K562 (cell line): ENCODE results near the gene NAGS. TPM values are rescaled to one million over a fixed set of nuclear protein-coding genes. Genes with fewer than 3 reads are reported as not detected.

Experiments used
- ATAC-seq: fragments of 200-7000 bp; cut with Tn5 transposase; 3 replicates; pipeline ENCODE4 v1.9.1; 2020; ENCODE audit warnings: moderate library complexity
- BruUV-seq: library from RNA; stranded (reverse); fragments of 400-500 nt; replicated peaks from 2 replicates; lab custom pipeline; 2021; lab: Mats Ljungman, UMichigan
- CTCF ChIA-PET: fragments of 300-600 bp; formaldehyde crosslinking; extraction: SDS; loops from one replicate; lab custom pipeline; 2021; ENCODE audit warnings: low intra/inter-chr PET ratio; lab: Yijun Ruan, JAX
- POLR2A ChIA-PET: fragments of 300-600, 350-650 bp; sonication (Branson Sonifier 250); formaldehyde crosslinking; extraction: SDS; loops from one replicate; lab custom pipeline; 2021; ENCODE audit warnings: antibody characterized with exemption, inconsistent platforms; lab: Yijun Ruan, JAX
- DNase-seq, 4 experiments: peaks; one replicate each; pipeline versions ENCODE4 v3.0.0 to v3.0.0-alpha.2; 2011 to 2018; ENCODE audit warnings: low spot score in 3 of 4, mixed read lengths in 3 of 4; ENCODE audit errors: extremely low read depth in 1 of 4
- FAIRE-seq: peaks from 2 replicates; lab custom pipeline; 2011; peaks lifted over from hg19 to GRCh38; lab: Jason Lieb, UNC
- H2AFZ ChIP-seq: 2 replicates; pipeline ENCODE4 v1.6.0; 2011; ENCODE audit warnings: low read depth, low read length, control low read depth, inconsistent platforms
- H3K27ac ChIP-seq: fragments of 200-600 bp; 3 replicates; pipeline ENCODE4 v1.8.0; 2011; ENCODE audit warnings: low read depth, mild to moderate bottlenecking, control low read depth, inconsistent platforms, low read length, moderate library complexity, mixed read lengths; ENCODE audit errors: extremely low read depth
- H3K27me3 ChIP-seq, 2 experiments: fragments of 300-600 bp in 1 of 2; 2 replicates in 1 of 2; 3 replicates in 1 of 2; pipeline versions ENCODE4 v1.6.0 to v1.8.0; 2011; ENCODE audit warnings: inconsistent platforms in 2 of 2, low read length in 2 of 2, mild to moderate bottlenecking in 1 of 2, mixed read lengths in 1 of 2, moderate library complexity in 1 of 2; ENCODE audit not compliant: control insufficient read depth in 2 of 2, insufficient read depth in 2 of 2
- H3K36me3 ChIP-seq: fragments of 300-600 bp; 3 replicates; pipeline ENCODE4 v1.8.0; 2011; ENCODE audit warnings: mild to moderate bottlenecking, low read length, inconsistent platforms; ENCODE audit not compliant: control insufficient read depth, insufficient read depth
- H3K4me1 ChIP-seq, 2 experiments: fragments of 200-600 bp in 1 of 2; replicated peaks in 1 of 2; 2 replicates in 1 of 2; 3 replicates in 1 of 2; pipeline versions ENCODE4 v1.5.1 to v1.8.0; 2011; ENCODE audit warnings: inconsistent platforms in 2 of 2, low read length in 2 of 2, mild to moderate bottlenecking in 1 of 2, mixed read lengths in 1 of 2, moderate library complexity in 1 of 2; ENCODE audit not compliant: control insufficient read depth in 2 of 2, insufficient read depth in 2 of 2
- H3K4me2 ChIP-seq: 2 replicates; pipeline ENCODE4 v1.6.1; 2011; ENCODE audit warnings: low read length, control low read depth, inconsistent platforms, mixed read lengths; ENCODE audit not compliant: insufficient read depth
- H3K4me3 ChIP-seq: fragments of 200-600 bp; sonication (generic), shearing (Covaris generic); 2 replicates; pipeline ENCODE4 v1.5.1; 2016; ENCODE audit warnings: control low read depth, inconsistent platforms
- H3K79me2 ChIP-seq: fragments of 200-600 bp; 3 replicates; pipeline ENCODE4 v1.8.0; 2011; ENCODE audit warnings: low read length, inconsistent platforms; ENCODE audit not compliant: control insufficient read depth, insufficient read depth
- H3K9ac ChIP-seq, 2 experiments: 2 replicates each; pipeline versions ENCODE4 v1.6.0 to v1.6.1; 2011; ENCODE audit warnings: low read depth in 2 of 2, low read length in 2 of 2, control low read depth in 1 of 2, inconsistent platforms in 1 of 2, mild to moderate bottlenecking in 1 of 2, mixed read lengths in 1 of 2; ENCODE audit not compliant: insufficient read depth in 1 of 2
- H3K9me1 ChIP-seq: one replicate; pipeline ENCODE4 v1.6.0; 2011; ENCODE audit warnings: inconsistent platforms, mild to moderate bottlenecking, low read length, moderate library complexity; ENCODE audit not compliant: control insufficient read depth, insufficient read depth
- H3K9me3 ChIP-seq: replicated peaks from 2 replicates; pipeline ENCODE4 v1.5.1; 2011; ENCODE audit warnings: low read depth, low read length, inconsistent platforms; ENCODE audit not compliant: control insufficient read depth, insufficient read depth
- H4K20me1 ChIP-seq: replicated peaks from 2 replicates; pipeline ENCODE4 v1.6.1; 2011; ENCODE audit warnings: low read length, inconsistent platforms, mixed read lengths; ENCODE audit not compliant: control insufficient read depth, insufficient read depth
- ARID1B ChIP-seq: fragments of 450-650 bp; IDR thresholded peaks from 2 replicates; pipeline ENCODE4 v1.6.1; 2016; ENCODE audit warnings: antibody characterized with exemption, mild to moderate bottlenecking, inconsistent platforms
- ATF3 ChIP-seq, 2 experiments: fragments of 450-650 bp in 1 of 2; sonication (generic) in 1 of 2; formaldehyde crosslinking in 1 of 2; IDR thresholded peaks in 1 of 2; conservative IDR thresholded peaks in 1 of 2; 2 replicates each; pipeline versions ENCODE4 v1.6.1 to v1.8.1; 2016 to 2023; ENCODE audit warnings: mild to moderate bottlenecking in 2 of 2, moderate library complexity in 2 of 2, inconsistent platforms in 1 of 2, missing genetic modification reagents in 1 of 2
- CREB5 ChIP-seq: fragments of 250-450 bp; sonication (Bioruptor Pico); IDR thresholded peaks from 2 replicates; pipeline ENCODE4 v1.5.0; 2020; ENCODE audit warnings: mild to moderate bottlenecking
- CREBBP ChIP-seq: IDR thresholded peaks from one replicate; pipeline ENCODE4 v1.6.1; 2012; ENCODE audit warnings: low read depth, mild to moderate bottlenecking, control low read depth, inconsistent platforms, low read length
- CREM ChIP-seq: IDR thresholded peaks from 2 replicates; pipeline ENCODE4 v1.6.1; 2014; ENCODE audit warnings: antibody characterized with exemption, low read depth
- EP300 ChIP-seq: IDR thresholded peaks from 2 replicates; pipeline ENCODE4 v1.6.1; 2012; ENCODE audit warnings: low read length, improper control_type of control experiment
- HMGN3 ChIP-seq: IDR thresholded peaks from 2 replicates; pipeline ENCODE4 v1.6.1; 2011; ENCODE audit warnings: borderline replicate concordance, low read depth, mild to moderate bottlenecking, mixed read lengths, low read length; ENCODE audit not compliant: insufficient read length; ENCODE audit errors: extremely low read depth
- MEIS2 ChIP-seq: fragments of 450-650 bp; IDR thresholded peaks from 2 replicates; pipeline ENCODE4 v1.6.1; 2014; ENCODE audit warnings: mild to moderate bottlenecking; ENCODE audit not compliant: partially characterized antibody
- WGBS: fragments of 100-300 bp; shearing (Covaris generic); methylation state at CpG from one replicate; pipeline ENCODE4 v1.1.6; 2016; ENCODE audit warnings: low coverage, mixed read lengths; ENCODE audit not compliant: insufficient coverage; ENCODE audit errors: missing lambda C conversion rate; 5-methylcytosine and 5-hydroxymethylcytosine counted together
- in situ Hi-C: fragments of 300-500 bp; cut with MboI; formaldehyde crosslinking; loops from 4 replicates; pipeline ENCODE4 v1.15.0; 2018; ENCODE audit warnings: inconsistent platforms, mixed read lengths
- intact Hi-C: fragments of 100-400 bp; cut with micrococcal nuclease; formaldehyde crosslinking; loops from 2 replicates; pipeline ENCODE4 v1.14.2; 2022
- polyA plus RNA-seq, 8 experiments: library from polyadenylated mRNA; depleted of rRNA in 4 of 8; stranded (reverse) in 5 of 8; unstranded in 3 of 8; fragments of >200 nt; fragmentation: Nextera tagmentation in 2 of 8; fragmentation: Illumina TruSeq in 1 of 8; extraction: Ambion mirVana in 2 of 8; extraction: Trizol in 1 of 8; gene quantifications; 2 replicates each; pipeline versions ENCODE4 v1.2.1 to v1.2.3, GENCODE V29; 2011 to 2014; ENCODE audit warnings: inconsistent platforms in 1 of 8, missing spikeins in 1 of 8
- total RNA-seq, 7 experiments: library from RNA; depleted of rRNA in 6 of 7; stranded (reverse); fragments of >200 nt in 6 of 7; fragmentation: Illumina TruSeq in 2 of 7; extraction: Trizol in 2 of 7; gene quantifications; 2 replicates each; pipeline versions ENCODE4 v1.2.1 to v1.2.3, GENCODE V29; 2011 to 2021; ENCODE audit warnings: low replicate concordance in 1 of 7
- TF ChIP-seq, protein P1 (sequence below): fragments of 250-450 bp; sonication (Bioruptor Pico); IDR thresholded peaks from 2 replicates; pipeline ENCODE4 v1.5.1; 2021; ENCODE audit warnings: mild to moderate bottlenecking

Gene NAGS
- total and polyA plus RNA-seq, 9 of the 15 experiments (the other 6 are each of a cell fraction or from before 2014, with no cell fraction given) = not detected

- Histone ChIP-seq H3K27me3 (no peaks in the 10 kb centered on the region), H3K27ac (no peak overlapping the region), H3K4me1 (no peaks in the 10 kb centered on the region; a peak in 1 of 5 replicates), H4K20me1 (no peaks in the 10 kb centered on the region), H3K36me3 (peaks cover 89% of the 10 kb centered on the region), H3K79me2 (peaks cover 83% of the 10 kb centered on the region), H3K4me3 (no peak overlapping the region), H3K9ac (no peak overlapping the region), H3K9me3 (no peaks in the 10 kb centered on the region), H2AFZ (no peak overlapping the region), H3K4me2 (no peak overlapping the region), H3K9me1 (no peaks in the 10 kb centered on the region)
- POLR2A ChIA-PET = interaction anchor here (1.8 kb wide), 1 partner anchor 13 kb away, joined by 6 read pairs; the partner anchor contains the start of gene LSM12
- CTCF ChIA-PET = no interaction called here
- intact Hi-C loops (no loop called here), in situ Hi-C loops (no loop called here)
- DNase-seq (no peak), ATAC-seq (no peak; the same call in 1 of the 3 replicates), FAIRE-seq (no peak)
- BruUV-seq = TSS peak; percentile 38
- 59% methylated on average over 3 of the region's 3 CpGs for WGBS
- TF ChIP-seq ATF3 (IDR thresholded peaks at IDR 0.05) (no peak), ATF3 (CRISPR knock-in tag; conservative IDR thresholded peaks at IDR 0.05) (no peak), CREM (no peak), CREB5 (CRISPR knock-in tag) (no peak), CREBBP (no peak), EP300 (no peak), ARID1B (no peak), HMGN3 (no peak), MEIS2 (no peak)
- TF ChIP-seq, protein P1, sequence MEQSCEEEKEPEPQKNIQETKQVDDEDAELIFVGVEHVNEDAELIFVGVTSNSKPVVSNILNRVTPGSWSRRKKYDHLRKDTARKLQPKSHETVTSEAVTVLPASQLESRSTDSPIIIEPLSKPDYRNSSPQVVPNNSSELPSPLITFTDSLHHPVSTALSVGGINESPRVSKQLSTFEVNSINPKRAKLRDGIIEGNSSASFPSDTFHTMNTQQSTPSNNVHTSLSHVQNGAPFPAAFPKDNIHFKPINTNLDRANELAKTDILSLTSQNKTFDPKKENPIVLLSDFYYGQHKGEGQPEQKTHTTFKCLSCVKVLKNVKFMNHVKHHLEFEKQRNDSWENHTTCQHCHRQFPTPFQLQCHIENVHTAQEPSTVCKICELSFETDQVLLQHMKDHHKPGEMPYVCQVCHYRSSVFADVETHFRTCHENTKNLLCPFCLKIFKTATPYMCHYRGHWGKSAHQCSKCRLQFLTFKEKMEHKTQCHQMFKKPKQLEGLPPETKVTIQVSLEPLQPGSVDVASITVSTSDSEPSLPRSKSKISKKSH (CRISPR knock-in tag) = no peak
Observed at GRCh38 chr17:44053125-44053872, 48.9 kb downstream of the NAGS start.
